ENCODE measurements around the gene ZCCHC4.
"Not testable (repeated sequence)": the region's sequence is repeated elsewhere in the genome, so short reads cannot be mapped to it uniquely, and the experiment has no call there.

The ZCCHC4 gene

GRCh38 chr4:25321703-25322102 is 9.1 kb downstream of the ZCCHC4 start:
- TF ChIP-seq CTCF (conservative IDR thresholded peaks at IDR 0.05): no peak
- H3K27ac ChIP-seq: no peak overlapping the region

- H3K27ac ChIP-seq: not testable (repeated sequence)
These were observed 15.9 kb downstream of the ZCCHC4 start for GRCh38 chr4:25328463-25328862.

GRCh38 chr4:25330335-25330734 is 17.8 kb downstream of the ZCCHC4 start:
- no peak for TF ChIP-seq CTCF (conservative IDR thresholded peaks at IDR 0.05)
- no peak overlapping the region for H3K27ac ChIP-seq

- TF ChIP-seq CTCF (conservative IDR thresholded peaks at IDR 0.05): no peak
- H3K27ac ChIP-seq: no peak overlapping the region
These were observed 18.6 kb downstream of the ZCCHC4 start for GRCh38 chr4:25330905-25331808.

GRCh38 chr4:25343671-25344070 is 31.1 kb downstream of the ZCCHC4 start:
- no peak overlapping the region for H3K27ac ChIP-seq
- no peak for TF ChIP-seq CTCF (conservative IDR thresholded peaks at IDR 0.05)

- no peak for TF ChIP-seq CTCF (conservative IDR thresholded peaks at IDR 0.05)
- no peak overlapping the region for H3K27ac ChIP-seq
These were observed 33.2 kb downstream of the ZCCHC4 start for GRCh38 chr4:25345744-25346143.

DNA sequence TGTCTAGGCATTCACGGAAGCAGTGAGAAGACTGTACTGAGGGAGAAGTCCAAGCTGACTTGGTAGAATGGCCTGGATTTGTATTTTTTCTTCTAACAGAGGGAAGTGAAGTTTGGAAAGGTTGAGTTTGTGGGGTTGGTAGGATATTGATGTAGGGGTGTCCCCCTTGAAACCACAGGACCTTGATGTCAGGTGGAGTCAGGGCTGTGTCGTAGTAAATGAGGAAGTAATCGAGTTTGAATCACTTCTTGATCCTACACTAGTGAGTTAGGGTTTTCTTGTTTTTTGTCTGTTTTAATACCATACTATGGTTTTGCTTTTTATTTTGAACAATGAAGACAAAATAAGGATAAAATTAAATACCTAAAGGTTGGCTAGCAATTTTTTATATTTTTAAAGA is 34.3 kb downstream of the ZCCHC4 start:
- no peak for TF ChIP-seq CTCF (conservative IDR thresholded peaks at IDR 0.05)
- no peak overlapping the region for H3K27ac ChIP-seq

DNA sequence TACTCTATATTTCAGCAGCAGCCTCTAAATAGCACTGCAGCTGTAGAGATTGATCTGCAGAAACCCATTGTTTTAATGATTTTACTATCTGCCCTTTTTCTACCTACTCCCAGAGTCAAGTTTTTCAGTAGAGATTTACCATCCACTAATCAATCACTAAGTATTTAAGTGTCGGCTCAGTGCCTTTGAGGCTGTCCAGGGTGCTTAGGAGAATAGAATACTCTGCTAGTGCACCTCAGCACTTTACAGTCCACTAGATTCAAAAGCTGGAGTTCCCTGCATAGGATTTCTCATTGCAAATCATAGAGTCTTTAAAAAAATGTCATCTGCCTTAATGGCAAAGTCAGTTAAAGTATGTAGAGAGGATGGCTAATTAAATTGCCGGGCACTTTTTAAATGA is 34.9 kb downstream of the ZCCHC4 start:
- no peak for TF ChIP-seq CTCF (conservative IDR thresholded peaks at IDR 0.05)
- H3K27ac ChIP-seq: no peak overlapping the region

Data from VCaP (cell line).